Measurements from ENCODE around the gene PARD3B.

PARD3B gene

DNA sequence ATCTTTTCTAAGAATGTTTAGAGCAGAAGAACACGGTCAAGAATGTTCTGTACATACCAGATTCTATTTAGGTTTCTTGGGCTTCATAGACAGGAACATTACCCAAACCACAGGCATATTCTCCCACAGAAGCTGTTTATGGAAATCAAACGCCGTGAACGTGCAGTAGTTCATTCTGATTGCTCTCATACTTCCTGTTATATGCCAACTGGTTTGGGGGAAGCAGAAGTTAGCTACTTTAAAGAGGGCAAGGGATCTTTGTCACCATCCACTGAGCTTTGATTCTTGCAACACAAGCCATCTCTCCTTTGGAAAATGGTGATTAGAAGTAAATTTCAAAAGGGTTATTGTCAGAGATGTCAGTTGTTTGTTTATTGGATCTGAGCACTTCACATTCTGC is 954.8 kb downstream of the PARD3B start:
- H3K27me3 ChIP-seq (ENCODE audit: low read length) = no peaks in the 10 kb centered on the region
- H4K20me1 ChIP-seq (ENCODE audit: low read depth, low read length) = no peaks in the 10 kb centered on the region
- H3K79me2 ChIP-seq (ENCODE audit: insufficient read depth, low read length) = no peaks in the 10 kb centered on the region
- no peak overlapping the region for H3K4me3 ChIP-seq (ENCODE audit: insufficient read depth, low read length, poor library complexity, severe bottlenecking)
- TF ChIP-seq, protein P1, sequence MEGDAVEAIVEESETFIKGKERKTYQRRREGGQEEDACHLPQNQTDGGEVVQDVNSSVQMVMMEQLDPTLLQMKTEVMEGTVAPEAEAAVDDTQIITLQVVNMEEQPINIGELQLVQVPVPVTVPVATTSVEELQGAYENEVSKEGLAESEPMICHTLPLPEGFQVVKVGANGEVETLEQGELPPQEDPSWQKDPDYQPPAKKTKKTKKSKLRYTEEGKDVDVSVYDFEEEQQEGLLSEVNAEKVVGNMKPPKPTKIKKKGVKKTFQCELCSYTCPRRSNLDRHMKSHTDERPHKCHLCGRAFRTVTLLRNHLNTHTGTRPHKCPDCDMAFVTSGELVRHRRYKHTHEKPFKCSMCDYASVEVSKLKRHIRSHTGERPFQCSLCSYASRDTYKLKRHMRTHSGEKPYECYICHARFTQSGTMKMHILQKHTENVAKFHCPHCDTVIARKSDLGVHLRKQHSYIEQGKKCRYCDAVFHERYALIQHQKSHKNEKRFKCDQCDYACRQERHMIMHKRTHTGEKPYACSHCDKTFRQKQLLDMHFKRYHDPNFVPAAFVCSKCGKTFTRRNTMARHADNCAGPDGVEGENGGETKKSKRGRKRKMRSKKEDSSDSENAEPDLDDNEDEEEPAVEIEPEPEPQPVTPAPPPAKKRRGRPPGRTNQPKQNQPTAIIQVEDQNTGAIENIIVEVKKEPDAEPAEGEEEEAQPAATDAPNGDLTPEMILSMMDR (IDR thresholded peaks at IDR 0.05; ENCODE audit: insufficient read depth, low read length, poor library complexity, severe bottlenecking) = no peak
- no peak for TF ChIP-seq EZH2phosphoT487 (conservative IDR thresholded peaks at IDR 0.05; ENCODE audit: low read length)
- no peaks in the 10 kb centered on the region for H3K36me3 ChIP-seq (ENCODE audit: low read length)
- H3K9me3 ChIP-seq (ENCODE audit: insufficient read depth, low read length) = no peaks in the 10 kb centered on the region
- H3K27ac ChIP-seq (ENCODE audit: low read depth, low read length) = no peak overlapping the region
- H3F3A ChIP-seq (ENCODE audit: insufficient read depth) = no peaks in the 10 kb centered on the region
- H3K9me2 ChIP-seq (replicated peaks; ENCODE audit: insufficient read depth, low read length) = no peaks in the 10 kb centered on the region
- no peak overlapping the region for H3K4me2 ChIP-seq (ENCODE audit: low read depth, low read length, poor library complexity, severe bottlenecking)
- H3K9ac ChIP-seq (ENCODE audit: low read length) = no peak overlapping the region
- H2AFZ ChIP-seq (ENCODE audit: low read depth, low read length, severe bottlenecking) = no peak overlapping the region

DNA sequence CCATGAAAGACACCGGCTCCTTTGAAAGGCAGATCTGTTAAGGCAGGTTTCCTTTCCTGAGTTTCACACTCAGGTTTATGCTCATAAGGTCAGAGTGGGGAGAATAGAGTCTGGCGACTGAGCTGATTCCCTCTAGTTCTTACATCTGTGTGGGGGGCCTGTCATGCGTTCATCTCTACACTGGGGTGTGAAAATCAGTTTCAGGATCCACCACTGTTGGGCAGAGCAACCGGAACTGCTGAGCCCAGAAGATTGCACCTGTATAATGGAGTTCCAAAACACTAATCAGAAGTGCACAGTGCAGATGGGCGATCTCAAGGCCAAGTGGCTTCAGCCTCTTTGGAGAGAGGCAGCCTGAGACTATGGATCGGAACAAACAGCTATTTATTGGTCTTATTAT is 955.7 kb downstream of the PARD3B start:
- Histone ChIP-seq H3K4me3 (ENCODE audit: insufficient read depth, low read length, poor library complexity, severe bottlenecking) (no peak overlapping the region), H3K36me3 (ENCODE audit: low read length) (no peaks in the 10 kb centered on the region), H2AFZ (ENCODE audit: low read depth, low read length, severe bottlenecking) (no peak overlapping the region), H3F3A (ENCODE audit: insufficient read depth) (no peaks in the 10 kb centered on the region), H4K20me1 (ENCODE audit: low read depth, low read length) (no peaks in the 10 kb centered on the region), H3K9me2 (replicated peaks; ENCODE audit: insufficient read depth, low read length) (no peaks in the 10 kb centered on the region), H3K9me3 (ENCODE audit: insufficient read depth, low read length) (no peaks in the 10 kb centered on the region), H3K4me2 (ENCODE audit: low read depth, low read length, poor library complexity, severe bottlenecking) (no peak overlapping the region), H3K27ac (ENCODE audit: low read depth, low read length) (no peak overlapping the region), H3K9ac (ENCODE audit: low read length) (no peak overlapping the region), H3K79me2 (ENCODE audit: insufficient read depth, low read length) (no peaks in the 10 kb centered on the region), H3K27me3 (ENCODE audit: low read length) (no peaks in the 10 kb centered on the region)
- TF ChIP-seq, protein P1 (IDR thresholded peaks at IDR 0.05; ENCODE audit: insufficient read depth, low read length, poor library complexity, severe bottlenecking) = no peak
- TF ChIP-seq EZH2phosphoT487 (conservative IDR thresholded peaks at IDR 0.05; ENCODE audit: low read length) = no peak

DNA sequence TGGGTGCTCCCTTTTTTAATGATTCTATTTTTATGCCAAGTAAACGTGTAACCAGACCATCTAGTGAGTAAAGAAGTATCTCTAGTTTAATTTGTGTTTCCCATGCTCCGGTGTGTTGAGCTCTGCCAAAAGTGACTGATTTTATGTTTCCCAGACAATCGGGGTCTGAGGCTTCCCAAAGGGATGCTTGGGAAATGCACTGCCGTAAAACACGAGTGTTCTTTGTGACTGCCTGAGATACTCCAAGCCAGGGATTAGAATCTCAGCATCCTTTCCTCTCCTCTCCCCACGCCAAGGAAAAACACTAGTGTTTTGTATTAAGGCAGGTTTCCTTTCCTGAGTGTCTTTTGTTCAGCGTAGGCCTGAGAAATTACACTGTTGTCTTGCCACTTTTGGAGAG is 956.6 kb downstream of the PARD3B start:
- Histone ChIP-seq H3K9me3 (ENCODE audit: insufficient read depth, low read length) (no peaks in the 10 kb centered on the region), H4K20me1 (ENCODE audit: low read depth, low read length) (no peaks in the 10 kb centered on the region), H3K9me2 (replicated peaks; ENCODE audit: insufficient read depth, low read length) (no peaks in the 10 kb centered on the region), H3K36me3 (ENCODE audit: low read length) (no peaks in the 10 kb centered on the region), H3K79me2 (ENCODE audit: insufficient read depth, low read length) (no peaks in the 10 kb centered on the region), H3F3A (ENCODE audit: insufficient read depth) (no peaks in the 10 kb centered on the region), H3K9ac (ENCODE audit: low read length) (no peak overlapping the region), H3K4me3 (ENCODE audit: insufficient read depth, low read length, poor library complexity, severe bottlenecking) (no peak overlapping the region), H3K27ac (ENCODE audit: low read depth, low read length) (no peak overlapping the region), H3K27me3 (ENCODE audit: low read length) (no peaks in the 10 kb centered on the region), H2AFZ (ENCODE audit: low read depth, low read length, severe bottlenecking) (no peak overlapping the region), H3K4me2 (ENCODE audit: low read depth, low read length, poor library complexity, severe bottlenecking) (no peak overlapping the region)
- TF ChIP-seq, protein P1 (IDR thresholded peaks at IDR 0.05; ENCODE audit: insufficient read depth, low read length, poor library complexity, severe bottlenecking) = no peak
- no peak for TF ChIP-seq EZH2phosphoT487 (conservative IDR thresholded peaks at IDR 0.05; ENCODE audit: low read length)

All from SU-DHL-6 (cell line).